Mesothelial cell of epicardium (in vitro differentiated cells): ENCODE results near the gene C5orf46. TPM values are rescaled to one million over a fixed set of nuclear protein-coding genes. Genes with fewer than 3 reads are reported as not detected.

Experiments
- DNase-seq, 2 experiments: peaks; one replicate each; pipeline ENCODE4 v3.0.0; 2021; ENCODE audit warnings: low spot score in 2 of 2; ENCODE audit not compliant: unreplicated experiment in 2 of 2
- H3K27ac Mint-ChIP-seq: 2 replicates; pipeline ENCODE4 v1.8.0; 2021; ENCODE audit warnings: mixed read lengths
- H3K27me3 Mint-ChIP-seq: 2 replicates; pipeline ENCODE4 v1.8.0; 2021; ENCODE audit warnings: low read depth, mixed read lengths
- H3K36me3 Mint-ChIP-seq: 2 replicates; pipeline ENCODE4 v1.8.0; 2021; ENCODE audit warnings: mixed read lengths
- H3K4me1 Mint-ChIP-seq: 2 replicates; pipeline ENCODE4 v1.8.0; 2021; ENCODE audit warnings: mixed read lengths
- H3K4me3 Mint-ChIP-seq: 2 replicates; pipeline ENCODE4 v1.8.0; 2021; ENCODE audit warnings: mild to moderate bottlenecking, moderate library complexity, mixed read lengths
- H3K9me3 Mint-ChIP-seq: 2 replicates; pipeline ENCODE4 v1.8.0; 2021; ENCODE audit warnings: mixed read lengths
- CTCF ChIP-seq: fragments of 200-600 bp; sonication (generic); IDR thresholded peaks from one replicate; pipeline ENCODE4 v1.5.0; 2021; ENCODE audit warnings: antibody characterized with exemption; ENCODE audit not compliant: unreplicated experiment
- total RNA-seq: library from RNA; stranded (reverse); gene quantifications from 3 replicates; pipeline ENCODE4 v1.2.1, GENCODE V29; 2021

Gene C5orf46
- total RNA-seq, 1 donor from 2014 or later, result 0.42 TPM

GRCh38 chr5:147856801-147857200 lies 49.5 kb downstream of the C5orf46 start:
- H3K36me3 Mint-ChIP-seq, result no peaks in the 10 kb centered on the region
- no peak for DNase-seq
- H3K27ac Mint-ChIP-seq, result no peak overlapping the region
- no peaks in the 10 kb centered on the region for H3K9me3 Mint-ChIP-seq
- no peak overlapping the region for H3K4me3 Mint-ChIP-seq
- peaks cover 15% of the 10 kb centered on the region for H3K4me1 Mint-ChIP-seq
- TF ChIP-seq CTCF, result no peak
- peaks cover 27% of the 10 kb centered on the region for H3K27me3 Mint-ChIP-seq

GRCh38 chr5:147855774-147856069 lies 50.6 kb downstream of the C5orf46 start:
- Mint-ChIP-seq H3K4me3 (no peak overlapping the region), H3K27me3 (peaks cover 28% of the 10 kb centered on the region), H3K9me3 (no peaks in the 10 kb centered on the region), H3K27ac (no peak overlapping the region), H3K4me1 (peaks cover 11% of the 10 kb centered on the region), H3K36me3 (no peaks in the 10 kb centered on the region)
- no peak for TF ChIP-seq CTCF
- DNase-seq, result no peak

GRCh38 chr5:147854894-147855773 lies 51.2 kb downstream of the C5orf46 start:
- no peak for TF ChIP-seq CTCF
- no peaks in the 10 kb centered on the region for H3K36me3 Mint-ChIP-seq
- H3K27me3 Mint-ChIP-seq, result peaks cover 28% of the 10 kb centered on the region
- peaks cover 13% of the 10 kb centered on the region for H3K4me1 Mint-ChIP-seq
- no peak for DNase-seq
- no peak overlapping the region for H3K27ac Mint-ChIP-seq
- no peak overlapping the region for H3K4me3 Mint-ChIP-seq
- no peaks in the 10 kb centered on the region for H3K9me3 Mint-ChIP-seq

GRCh38 chr5:147854331-147854730 lies 52.0 kb downstream of the C5orf46 start:
- H3K4me3 Mint-ChIP-seq, result no peak overlapping the region

GRCh38 chr5:147853372-147853987 lies 52.9 kb downstream of the C5orf46 start:
- Mint-ChIP-seq H3K4me3 (no peak overlapping the region), H3K27ac (no peak overlapping the region), H3K36me3 (no peaks in the 10 kb centered on the region), H3K27me3 (peaks cover 28% of the 10 kb centered on the region), H3K4me1 (peaks cover 25% of the 10 kb centered on the region), H3K9me3 (no peaks in the 10 kb centered on the region)
- TF ChIP-seq CTCF, result no peak
- no peak for DNase-seq

More at GRCh38 chr5:147854331-147854730, 52.0 kb downstream of the C5orf46 start:
- H3K27ac Mint-ChIP-seq, result no peak overlapping the region
- peaks cover 21% of the 10 kb centered on the region for H3K4me1 Mint-ChIP-seq
- no peak for TF ChIP-seq CTCF
- no peak for DNase-seq
- no peaks in the 10 kb centered on the region for H3K36me3 Mint-ChIP-seq
- no peaks in the 10 kb centered on the region for H3K9me3 Mint-ChIP-seq
- peaks cover 28% of the 10 kb centered on the region for H3K27me3 Mint-ChIP-seq
